Measurements from ENCODE around the gene CEP89. TPM values are rescaled to one million over a fixed set of nuclear protein-coding genes. Genes with fewer than 3 reads are reported as not detected.

Gene CEP89
- total and polyA plus RNA-seq, 4 donors = 4.4 to 22.6 (median 16.0) TPM

- Histone ChIP-seq H3K9me3 (ENCODE audit: control insufficient read depth, low read length) (no peaks in the 10 kb centered on the region), H3K27me3 (ENCODE audit: control insufficient read depth in 1 of 2, insufficient read depth in 2 of 2, low read length in 1 of 2) (no peaks in the 10 kb centered on the region), H3K27ac (ENCODE audit: low read depth in 1 of 2, low read length in 2 of 2) (no peak overlapping the region), H3K4me3 (ENCODE audit: low read length in 2 of 2) (no peak overlapping the region), H3K4me1 (ENCODE audit: control insufficient read depth in 1 of 2, insufficient read depth in 2 of 2, low read length in 2 of 2) (no peaks in the 10 kb centered on the region), H3K36me3 (ENCODE audit: control insufficient read depth in 1 of 2, insufficient read depth in 2 of 2, low read length in 1 of 2) (peaks cover 2 to 5% of the 10 kb centered on the region in 2 donors)
- peak in 1 of 2 donors; percentile 69 for DNase-seq
- 89 to 94% methylated on average over 9 of the region's 9 CpGs for WGBS, 2 donors
- intact Hi-C loops (cut with DNase I) = no loop called here
- ATAC-seq (ENCODE audit: low FRiP score) = peak; percentile 11
Measured at GRCh38 chr19:32935629-32936028, 36.1 kb downstream of the CEP89 start.

DNA sequence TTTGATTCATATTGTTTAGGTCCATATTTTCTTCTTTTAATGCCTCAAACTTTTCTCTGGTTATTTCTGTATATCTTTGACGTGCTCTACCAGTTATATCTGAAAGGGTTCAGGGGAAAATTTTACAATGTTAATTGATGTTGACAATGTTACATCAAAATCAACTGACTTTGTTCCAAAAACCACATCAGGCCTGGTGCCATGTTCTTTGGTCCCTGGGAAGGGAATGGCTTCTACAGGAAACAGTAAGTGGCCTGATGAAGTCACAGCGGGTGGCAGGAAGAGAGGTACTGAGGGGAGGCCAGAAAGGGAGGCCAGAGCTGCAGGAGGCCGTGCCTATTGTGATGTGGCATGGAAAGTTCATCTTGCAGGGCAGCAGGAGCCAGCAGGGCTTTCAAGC lies 38.2 kb downstream of the CEP89 start:
- DNase-seq = peak in 1 of 2 donors; percentile 13
- Histone ChIP-seq H3K27ac (ENCODE audit: low read depth in 1 of 2, low read length in 2 of 2) (no peak overlapping the region), H3K36me3 (ENCODE audit: control insufficient read depth in 1 of 2, insufficient read depth in 2 of 2, low read length in 1 of 2) (peaks cover 4 to 10% of the 10 kb centered on the region in 2 donors), H3K4me1 (ENCODE audit: control insufficient read depth in 1 of 2, insufficient read depth in 2 of 2, low read length in 2 of 2) (no peaks in the 10 kb centered on the region), H3K27me3 (ENCODE audit: control insufficient read depth in 1 of 2, insufficient read depth in 2 of 2, low read length in 1 of 2) (no peaks in the 10 kb centered on the region), H3K9me3 (ENCODE audit: control insufficient read depth, low read length) (peaks cover 2% of the 10 kb centered on the region), H3K4me3 (ENCODE audit: low read length in 2 of 2) (no peak overlapping the region)
- intact Hi-C loops (cut with DNase I) = no loop called here
- WGBS, 2 donors = 92 to 93% methylated on average over 3 of the region's 3 CpGs
- ATAC-seq (ENCODE audit: low FRiP score) = no peak

- H3K27me3 ChIP-seq (ENCODE audit: control insufficient read depth in 1 of 2, insufficient read depth in 2 of 2, low read length in 1 of 2) = no peaks in the 10 kb centered on the region
- WGBS, 2 donors = 96 to 98% methylated on average over 8 of the region's 8 CpGs
- H3K36me3 ChIP-seq (ENCODE audit: control insufficient read depth in 1 of 2, insufficient read depth in 2 of 2, low read length in 1 of 2) = peaks cover 5 to 12% of the 10 kb centered on the region in 2 donors
- no peak overlapping the region for H3K4me3 ChIP-seq (ENCODE audit: low read length in 2 of 2)
- no peak for DNase-seq
- no peaks in the 10 kb centered on the region for H3K4me1 ChIP-seq (ENCODE audit: control insufficient read depth in 1 of 2, insufficient read depth in 2 of 2, low read length in 2 of 2)
- no peak overlapping the region for H3K27ac ChIP-seq (ENCODE audit: low read depth in 1 of 2, low read length in 2 of 2)
- H3K9me3 ChIP-seq (ENCODE audit: control insufficient read depth, low read length) = peaks cover 4% of the 10 kb centered on the region
- intact Hi-C loops (cut with DNase I) = no loop called here
- ATAC-seq (ENCODE audit: low FRiP score) = no peak
Measured at GRCh38 chr19:32930567-32930966, 41.2 kb downstream of the CEP89 start.

- Histone ChIP-seq H3K36me3 (ENCODE audit: control insufficient read depth in 1 of 2, insufficient read depth in 2 of 2, low read length in 1 of 2) (peaks cover 5 to 19% of the 10 kb centered on the region in 2 donors), H3K4me1 (ENCODE audit: control insufficient read depth in 1 of 2, insufficient read depth in 2 of 2, low read length in 2 of 2) (no peaks in the 10 kb centered on the region), H3K4me3 (ENCODE audit: low read length in 2 of 2) (no peak overlapping the region), H3K27ac (ENCODE audit: low read depth in 1 of 2, low read length in 2 of 2) (no peak overlapping the region), H3K9me3 (ENCODE audit: control insufficient read depth, low read length) (peaks cover 4% of the 10 kb centered on the region), H3K27me3 (ENCODE audit: control insufficient read depth in 1 of 2, insufficient read depth in 2 of 2, low read length in 1 of 2) (no peaks in the 10 kb centered on the region)
- intact Hi-C loops (cut with DNase I) = no loop called here
- DNase-seq (no peak), ATAC-seq (ENCODE audit: low FRiP score) (no peak)
- 97 to 99% methylated on average over 2 of the region's 2 CpGs for WGBS, 2 donors
Measured at GRCh38 chr19:32928806-32929205, 43.0 kb downstream of the CEP89 start.

- no peak for DNase-seq
- peaks cover 6 to 16% of the 10 kb centered on the region in 2 donors for H3K36me3 ChIP-seq (ENCODE audit: control insufficient read depth in 1 of 2, insufficient read depth in 2 of 2, low read length in 1 of 2)
- WGBS, 2 donors = 96 to 98% methylated on average over 6 of the region's 6 CpGs
Measured at GRCh38 chr19:32924200-32924599, 47.6 kb downstream of the CEP89 start.

GRCh38 chr19:32921624-32922023 lies 50.1 kb downstream of the CEP89 start:
- H3K4me3 ChIP-seq (ENCODE audit: low read length in 2 of 2) = no peak overlapping the region
- peaks cover 4 to 17% of the 10 kb centered on the region in 2 donors for H3K36me3 ChIP-seq (ENCODE audit: control insufficient read depth in 1 of 2, insufficient read depth in 2 of 2, low read length in 1 of 2)
- H3K9me3 ChIP-seq (ENCODE audit: control insufficient read depth, low read length) = no peaks in the 10 kb centered on the region
- no peak overlapping the region for H3K27ac ChIP-seq (ENCODE audit: low read depth in 1 of 2, low read length in 2 of 2)
- H3K4me1 ChIP-seq (ENCODE audit: control insufficient read depth in 1 of 2, insufficient read depth in 2 of 2, low read length in 2 of 2) = no peaks in the 10 kb centered on the region
- H3K27me3 ChIP-seq (ENCODE audit: control insufficient read depth in 1 of 2, insufficient read depth in 2 of 2, low read length in 1 of 2) = no peaks in the 10 kb centered on the region
- 97% methylated on average over 3 of the region's 3 CpGs for WGBS, 2 donors
- ATAC-seq (ENCODE audit: low FRiP score) (no peak), DNase-seq (no peak)
- intact Hi-C loops (cut with DNase I) = no loop called here

More at GRCh38 chr19:32924200-32924599, 47.6 kb downstream of the CEP89 start:
- Histone ChIP-seq H3K4me3 (ENCODE audit: low read length in 2 of 2) (no peak overlapping the region), H3K27me3 (ENCODE audit: control insufficient read depth in 1 of 2, insufficient read depth in 2 of 2, low read length in 1 of 2) (no peaks in the 10 kb centered on the region), H3K9me3 (ENCODE audit: control insufficient read depth, low read length) (peaks cover 4% of the 10 kb centered on the region), H3K27ac (ENCODE audit: low read depth in 1 of 2, low read length in 2 of 2) (no peak overlapping the region), H3K4me1 (ENCODE audit: control insufficient read depth in 1 of 2, insufficient read depth in 2 of 2, low read length in 2 of 2) (no peaks in the 10 kb centered on the region)
- no peak for ATAC-seq (ENCODE audit: low FRiP score)
- intact Hi-C loops (cut with DNase I) = no loop called here

- Histone ChIP-seq H3K9me3 (ENCODE audit: control insufficient read depth, low read length) (no peaks in the 10 kb centered on the region), H3K27me3 (ENCODE audit: control insufficient read depth in 1 of 2, insufficient read depth in 2 of 2, low read length in 1 of 2) (no peaks in the 10 kb centered on the region), H3K36me3 (ENCODE audit: control insufficient read depth in 1 of 2, insufficient read depth in 2 of 2, low read length in 1 of 2) (peaks cover 4 to 15% of the 10 kb centered on the region in 2 donors), H3K4me3 (ENCODE audit: low read length in 2 of 2) (no peak overlapping the region), H3K4me1 (ENCODE audit: control insufficient read depth in 1 of 2, insufficient read depth in 2 of 2, low read length in 2 of 2) (no peaks in the 10 kb centered on the region), H3K27ac (ENCODE audit: low read depth in 1 of 2, low read length in 2 of 2) (no peak overlapping the region)
- ATAC-seq (ENCODE audit: low FRiP score) = no peak
- no peak for DNase-seq
- WGBS, 2 donors = 91 to 96% methylated on average over 4 of the region's 4 CpGs
- intact Hi-C loops (cut with DNase I) = no loop called here
Measured at GRCh38 chr19:32919365-32919764, 52.4 kb downstream of the CEP89 start.

DNA sequence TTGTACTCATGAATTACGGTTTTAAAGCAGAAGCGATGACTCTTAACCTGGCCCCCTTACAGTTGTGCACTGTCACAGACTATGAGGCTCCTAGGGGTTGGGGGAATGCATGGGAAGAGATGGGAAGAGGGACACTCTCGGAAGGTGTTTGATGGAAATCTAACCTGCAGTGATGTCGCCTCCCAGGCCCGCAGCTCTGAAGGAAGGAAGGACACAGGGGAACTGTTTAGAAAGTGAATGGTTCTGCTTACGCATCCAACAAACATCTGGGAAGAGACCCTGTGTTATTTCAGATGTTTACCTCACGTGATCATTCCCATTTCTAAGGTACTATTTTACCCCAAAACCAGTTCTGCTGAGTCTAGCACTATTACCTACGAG lies 54.2 kb downstream of the CEP89 start:
- DNase-seq (no peak), ATAC-seq (ENCODE audit: low FRiP score) (no peak)
- WGBS, 2 donors = 83 to 87% methylated on average over 8 of the region's 8 CpGs
- H3K4me1 ChIP-seq (ENCODE audit: control insufficient read depth in 1 of 2, insufficient read depth in 2 of 2, low read length in 2 of 2) = no peaks in the 10 kb centered on the region
- H3K9me3 ChIP-seq (ENCODE audit: control insufficient read depth, low read length) = no peaks in the 10 kb centered on the region
- H3K4me3 ChIP-seq (ENCODE audit: low read length in 2 of 2) = no peak overlapping the region
- no peak overlapping the region for H3K27ac ChIP-seq (ENCODE audit: low read depth in 1 of 2, low read length in 2 of 2)
- no peaks in the 10 kb centered on the region for H3K27me3 ChIP-seq (ENCODE audit: control insufficient read depth in 1 of 2, insufficient read depth in 2 of 2, low read length in 1 of 2)
- peaks cover 0 to 13% of the 10 kb centered on the region in 2 donors for H3K36me3 ChIP-seq (ENCODE audit: control insufficient read depth in 1 of 2, insufficient read depth in 2 of 2, low read length in 1 of 2)
- intact Hi-C loops (cut with DNase I) = no loop called here

DNA sequence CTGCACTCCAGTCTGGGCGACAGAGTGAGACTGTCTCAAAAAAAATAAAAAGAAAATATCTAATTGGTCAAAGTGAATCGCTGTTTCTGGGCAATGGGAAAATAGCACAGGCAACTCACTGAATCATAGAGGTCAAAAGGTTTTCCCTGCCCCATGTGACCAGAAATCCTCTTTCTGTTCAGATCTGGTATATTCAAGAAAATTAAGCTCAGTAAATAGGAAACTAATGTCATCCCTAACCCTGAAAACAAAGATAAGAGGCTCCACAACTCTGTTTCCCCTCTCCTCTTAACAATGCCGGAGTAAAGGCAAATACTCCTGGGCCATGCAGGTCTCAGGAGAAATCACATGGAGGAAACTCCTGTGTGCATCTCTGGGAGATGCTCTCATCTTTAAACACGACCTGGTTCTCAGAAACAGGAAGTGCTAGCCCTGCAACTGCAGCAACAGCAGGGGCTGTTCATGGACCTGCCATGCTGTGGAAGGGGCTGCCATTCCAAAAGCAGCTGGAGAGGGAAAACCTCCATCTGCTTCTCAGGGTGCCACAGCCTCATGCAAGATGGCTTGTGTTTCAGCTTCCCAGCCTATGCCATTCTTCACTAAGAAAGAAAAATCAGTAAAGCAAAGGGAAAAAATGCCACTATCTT lies 54.7 kb downstream of the CEP89 start:
- H3K4me3 ChIP-seq (ENCODE audit: low read length in 2 of 2) = no peak overlapping the region
- DNase-seq = no peak
- no peak overlapping the region for H3K27ac ChIP-seq (ENCODE audit: low read depth in 1 of 2, low read length in 2 of 2)
- no peak for ATAC-seq (ENCODE audit: low FRiP score)
- H3K9me3 ChIP-seq (ENCODE audit: control insufficient read depth, low read length) = no peaks in the 10 kb centered on the region
- intact Hi-C loops (cut with DNase I) = no loop called here
- WGBS, 2 donors = 52 to 54% methylated on average over 4 of the region's 4 CpGs
- no peaks in the 10 kb centered on the region for H3K4me1 ChIP-seq (ENCODE audit: control insufficient read depth in 1 of 2, insufficient read depth in 2 of 2, low read length in 2 of 2)
- peaks cover 0 to 13% of the 10 kb centered on the region in 2 donors for H3K36me3 ChIP-seq (ENCODE audit: control insufficient read depth in 1 of 2, insufficient read depth in 2 of 2, low read length in 1 of 2)
- H3K27me3 ChIP-seq (ENCODE audit: control insufficient read depth in 1 of 2, insufficient read depth in 2 of 2, low read length in 1 of 2) = no peaks in the 10 kb centered on the region
